Cardiac muscle cell (in vitro differentiated cells and primary cell): ENCODE data around the gene CUTA. TPM values are rescaled to one million over a fixed set of nuclear protein-coding genes. Genes with fewer than 3 reads are reported as not detected.

Source experiments
- DNase-seq, 2 donors: peaks; one replicate each; pipeline versions ENCODE4 v3.0.0 to v3.0.0-alpha.2; 2010 to 2017; ENCODE audit warnings: low read depth in 1 of 2, low spot score in 1 of 2
- H3K27ac ChIP-seq: fragments of 200-600 bp; sonication (generic); 2 replicates; pipeline ENCODE4 v1.5.1; 2016
- H3K27me3 ChIP-seq: fragments of 200-600 bp; sonication (generic); 2 replicates; pipeline ENCODE4 v1.6.0; 2016; ENCODE audit warnings: control low read depth
- H3K36me3 ChIP-seq: fragments of 200-600 bp; sonication (generic); 2 replicates; pipeline ENCODE4 v1.5.1; 2016; ENCODE audit warnings: control low read depth
- H3K4me1 ChIP-seq: fragments of 200-600 bp; sonication (generic); 2 replicates; pipeline ENCODE4 v1.8.1; 2017; ENCODE audit warnings: low read depth, mild to moderate bottlenecking, mixed run types
- H3K4me3 ChIP-seq: fragments of 200-600 bp; sonication (generic); 2 replicates; pipeline ENCODE4 v1.5.1; 2016; ENCODE audit warnings: mild to moderate bottlenecking
- H3K9me3 ChIP-seq: fragments of 200-600 bp; sonication (generic); 2 replicates; pipeline ENCODE4 v1.5.1; 2017; ENCODE audit warnings: low read depth, mild to moderate bottlenecking, control low read depth
- polyA plus RNA-seq: library from polyadenylated mRNA; unstranded; fragments of >200 nt; fragmentation: Nextera tagmentation; extraction: Ambion mirVana; gene quantifications from 2 replicates; pipeline ENCODE4 v1.2.1, GENCODE V29; 2016
- total RNA-seq: library from RNA; depleted of rRNA; stranded (reverse); fragments of >200 nt; gene quantifications from 2 replicates; pipeline ENCODE4 v1.2.3, GENCODE V29; 2016
- TF ChIP-seq, protein P1 (sequence below): IDR thresholded peaks from 2 replicates; pipeline ENCODE4 v1.5.1; 2012; ENCODE audit warnings: low read depth, mild to moderate bottlenecking, low read length

Gene CUTA
- total and polyA plus RNA-seq, 2 experiments from 2014 or later, result 304 to 501 TPM

DNA sequence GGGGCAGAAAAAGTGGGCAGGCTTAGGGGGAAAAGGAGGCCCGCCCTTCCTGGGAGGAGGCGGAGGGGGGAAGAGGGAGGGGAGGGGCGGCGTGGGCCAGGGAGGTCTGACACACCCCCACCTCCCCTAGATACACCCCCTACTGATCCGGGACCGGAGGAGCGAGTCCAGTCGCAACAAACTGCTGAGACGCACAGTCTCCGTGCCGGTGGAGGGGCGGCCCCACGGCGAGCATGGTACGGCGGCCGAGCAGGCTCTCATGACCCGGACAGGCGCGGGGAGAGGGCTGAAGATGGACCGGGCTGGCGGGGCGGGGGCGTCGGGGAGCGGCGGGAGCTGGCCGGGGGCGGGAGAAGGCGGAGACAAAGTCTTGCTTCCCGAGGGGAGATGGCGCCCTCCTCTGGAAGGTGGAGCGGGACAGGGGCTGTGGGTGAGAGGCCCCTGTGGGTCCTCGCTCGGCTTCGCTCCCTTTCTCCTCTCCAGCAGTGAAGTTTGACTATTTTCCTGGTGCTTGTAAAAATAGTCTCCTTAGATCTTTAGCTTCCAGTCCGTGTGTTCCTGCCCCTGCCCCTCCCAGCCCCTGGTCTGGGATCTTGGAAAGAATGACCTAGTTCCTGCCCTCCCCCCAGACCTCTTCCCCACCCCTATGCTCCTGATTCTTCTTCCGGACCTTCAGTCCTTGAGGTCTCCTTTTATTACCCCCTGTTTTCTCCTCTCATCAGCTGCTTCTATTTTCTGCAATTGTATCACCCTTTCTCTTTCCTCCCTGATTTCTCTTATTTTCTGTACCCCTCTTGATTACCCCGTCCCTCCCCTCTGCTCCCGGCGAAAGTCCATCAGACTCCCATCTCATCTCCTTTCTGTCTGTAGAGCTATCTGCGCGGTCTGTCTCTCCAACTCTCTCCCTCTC is 8.0 kb upstream of the CUTA start:
- peak; percentile 87 to 89 for DNase-seq
- TF ChIP-seq, protein P1, sequence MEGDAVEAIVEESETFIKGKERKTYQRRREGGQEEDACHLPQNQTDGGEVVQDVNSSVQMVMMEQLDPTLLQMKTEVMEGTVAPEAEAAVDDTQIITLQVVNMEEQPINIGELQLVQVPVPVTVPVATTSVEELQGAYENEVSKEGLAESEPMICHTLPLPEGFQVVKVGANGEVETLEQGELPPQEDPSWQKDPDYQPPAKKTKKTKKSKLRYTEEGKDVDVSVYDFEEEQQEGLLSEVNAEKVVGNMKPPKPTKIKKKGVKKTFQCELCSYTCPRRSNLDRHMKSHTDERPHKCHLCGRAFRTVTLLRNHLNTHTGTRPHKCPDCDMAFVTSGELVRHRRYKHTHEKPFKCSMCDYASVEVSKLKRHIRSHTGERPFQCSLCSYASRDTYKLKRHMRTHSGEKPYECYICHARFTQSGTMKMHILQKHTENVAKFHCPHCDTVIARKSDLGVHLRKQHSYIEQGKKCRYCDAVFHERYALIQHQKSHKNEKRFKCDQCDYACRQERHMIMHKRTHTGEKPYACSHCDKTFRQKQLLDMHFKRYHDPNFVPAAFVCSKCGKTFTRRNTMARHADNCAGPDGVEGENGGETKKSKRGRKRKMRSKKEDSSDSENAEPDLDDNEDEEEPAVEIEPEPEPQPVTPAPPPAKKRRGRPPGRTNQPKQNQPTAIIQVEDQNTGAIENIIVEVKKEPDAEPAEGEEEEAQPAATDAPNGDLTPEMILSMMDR, result peak; percentile 52
- no peaks in the 10 kb centered on the region for H3K9me3 ChIP-seq
- H3K4me1 ChIP-seq, result peaks cover 33% of the 10 kb centered on the region
- H3K4me3 ChIP-seq, result peak overlapping the region; percentile 49
- H3K27me3 ChIP-seq, result no peaks in the 10 kb centered on the region
- H3K27ac ChIP-seq, result peak overlapping the region; percentile 86
- no peaks in the 10 kb centered on the region for H3K36me3 ChIP-seq

DNA sequence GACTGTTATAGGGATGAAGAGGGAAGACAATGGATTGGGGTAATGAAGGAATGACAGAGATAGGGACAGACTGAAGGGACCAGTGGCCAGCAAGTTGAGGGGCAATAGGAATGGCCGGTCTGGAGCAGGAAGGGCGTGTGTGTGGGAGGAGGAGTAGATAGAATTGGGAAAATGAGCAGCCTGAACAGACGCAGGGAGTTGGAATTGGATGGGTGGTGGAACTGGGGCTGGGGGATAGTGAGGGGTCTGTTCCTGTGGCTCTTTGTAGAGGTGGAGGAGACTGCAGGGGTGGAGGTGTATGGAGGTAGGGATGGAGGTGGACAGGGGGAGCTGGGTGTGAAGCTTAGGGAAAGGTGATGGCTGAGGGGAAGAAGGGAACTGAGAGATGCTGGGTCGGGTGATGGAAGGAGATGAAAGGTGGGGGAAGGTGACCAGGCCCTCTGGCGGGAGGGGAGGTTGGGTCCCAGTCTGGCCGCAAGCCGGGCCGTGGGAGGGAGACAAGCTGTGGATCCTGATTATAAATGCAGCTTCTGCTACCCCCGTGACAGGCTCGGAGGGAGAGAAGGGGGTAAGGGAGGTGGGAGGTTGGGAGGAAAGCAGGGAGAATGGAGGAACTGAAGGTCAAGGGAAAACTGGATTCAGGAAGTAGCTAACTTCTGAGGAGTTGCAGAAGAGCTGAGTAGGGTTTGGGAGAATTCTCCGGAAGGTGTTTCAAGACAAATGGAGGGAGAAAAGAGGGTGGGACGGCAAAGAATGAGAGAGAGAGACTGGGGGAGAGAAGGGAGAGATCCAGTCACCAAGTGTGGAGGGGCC is 7.2 kb upstream of the CUTA start:
- H3K4me3 ChIP-seq, result peak overlapping the region; percentile 49
- H3K36me3 ChIP-seq, result no peaks in the 10 kb centered on the region
- TF ChIP-seq, protein P1, result no peak
- no peak for DNase-seq
- H3K27ac ChIP-seq, result peak overlapping the region; percentile 86
- no peaks in the 10 kb centered on the region for H3K27me3 ChIP-seq
- H3K9me3 ChIP-seq, result no peaks in the 10 kb centered on the region
- H3K4me1 ChIP-seq, result peaks cover 29% of the 10 kb centered on the region

- no peaks in the 10 kb centered on the region for H3K9me3 ChIP-seq
- DNase-seq, result no peak
- H3K27me3 ChIP-seq, result no peaks in the 10 kb centered on the region
- peak overlapping the region; percentile 86 for H3K27ac ChIP-seq
- no peaks in the 10 kb centered on the region for H3K36me3 ChIP-seq
- TF ChIP-seq, protein P1, result no peak
- peaks cover 34% of the 10 kb centered on the region for H3K4me1 ChIP-seq
- no peak overlapping the region for H3K4me3 ChIP-seq
Observed at GRCh38 chr6:33423777-33424176, 5.9 kb upstream of the CUTA start.

DNA sequence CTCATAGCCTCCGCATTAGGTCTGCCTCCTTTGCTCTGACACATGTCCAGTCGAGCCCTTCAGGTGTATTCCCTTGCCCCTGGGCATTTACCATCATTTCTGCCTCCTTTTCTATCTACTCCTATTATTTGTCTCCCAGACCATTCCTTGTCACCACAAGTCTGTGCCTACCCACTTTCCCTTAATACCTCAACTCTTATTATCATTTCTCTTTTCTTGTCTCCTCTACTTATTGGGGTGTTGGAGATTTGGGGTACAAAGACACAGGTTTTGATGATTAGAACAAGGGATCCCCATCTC is 3.4 kb upstream of the CUTA start:
- DNase-seq, result no peak
- Histone ChIP-seq H3K27me3 (no peaks in the 10 kb centered on the region), H3K4me1 (peaks cover 32% of the 10 kb centered on the region), H3K9me3 (no peaks in the 10 kb centered on the region), H3K4me3 (peak overlapping the region; percentile 42), H3K36me3 (peaks cover 2% of the 10 kb centered on the region), H3K27ac (no peak overlapping the region)
- TF ChIP-seq, protein P1, result no peak

GRCh38 chr6:33420491-33421343 is 2.8 kb upstream of the CUTA start:
- TF ChIP-seq, protein P1, result no peak
- Histone ChIP-seq H3K27me3 (no peaks in the 10 kb centered on the region), H3K9me3 (no peaks in the 10 kb centered on the region), H3K4me3 (peak overlapping the region; percentile 42), H3K4me1 (peaks cover 35% of the 10 kb centered on the region), H3K36me3 (peaks cover 7% of the 10 kb centered on the region), H3K27ac (no peak overlapping the region)
- no peak for DNase-seq
